Measurements from ENCODE around the gene MGMT. TPM values are rescaled to one million over a fixed set of nuclear protein-coding genes. Genes with fewer than 3 reads are reported as not detected.

The MGMT gene
- total RNA-seq, 1 experiment from 2014 or later: 11.5 TPM

GRCh38 chr10:129564923-129565322 is 97.9 kb downstream of the MGMT start:
- peaks cover 8 to 10% of the 10 kb centered on the region in 2 experiments; a peak in 2 of 4 replicates for H3K9me3 ChIP-seq (ENCODE audit: control insufficient read depth in 1 of 2, insufficient read depth in 1 of 2, low read depth in 1 of 2, low read length in 2 of 2)
- H3K27me3 ChIP-seq (ENCODE audit: insufficient read depth, low read length): no peaks in the 10 kb centered on the region
- RAD21 ChIA-PET (ENCODE audit: low non-redundant PET in 1 of 2, low total read pairs in 2 of 2, uncharacterized antibody in 2 of 2, unreplicated experiment in 2 of 2): no interaction called here
- no peak for DNase-seq (ENCODE audit: low read depth, low spot score)
- H3K36me3 ChIP-seq (ENCODE audit: control insufficient read depth in 1 of 2, insufficient read depth in 2 of 2, low read length in 2 of 2): no peaks in the 10 kb centered on the region
- intact Hi-C loops (cut with micrococcal nuclease): no loop called here
- H2AFZ ChIP-seq (ENCODE audit: low read depth, low read length, poor library complexity, severe bottlenecking): no peak overlapping the region
- no peak overlapping the region for H3K9ac ChIP-seq (ENCODE audit: low read length)
- CTCF ChIA-PET: no interaction called here
- POLR2A ChIA-PET: no interaction called here
- no peaks in the 10 kb centered on the region for H3K79me2 ChIP-seq (ENCODE audit: insufficient read depth, low read length)
- H3K27ac ChIP-seq (ENCODE audit: low read depth, low read length): no peak overlapping the region
- ATAC-seq: no peak
- no peak overlapping the region for H3K4me2 ChIP-seq (ENCODE audit: low read length)
- BruUV-seq (replicated peaks): no TSS peak
- no peaks in the 10 kb centered on the region for H4K20me1 ChIP-seq (ENCODE audit: insufficient read depth)
- H3K4me1 ChIP-seq (ENCODE audit: control insufficient read depth in 1 of 2, insufficient read depth in 2 of 2, low read length in 2 of 2): no peaks in the 10 kb centered on the region
- no peaks in the 10 kb centered on the region for H3K9me2 ChIP-seq (ENCODE audit: insufficient read depth)
- TF ChIP-seq SRF (IDR thresholded peaks at IDR 0.05; ENCODE audit: low read depth) (no peak), MAX (IDR thresholded peaks at IDR 0.05) (no peak), RAD21 (IDR thresholded peaks at IDR 0.05; ENCODE audit: low read depth) (no peak), ELF1 (IDR thresholded peaks at IDR 0.05; ENCODE audit: borderline replicate concordance, low read depth) (no peak), EGR1 (IDR thresholded peaks at IDR 0.05; ENCODE audit: low read depth) (no peak), ZNF274 (IDR thresholded peaks at IDR 0.05; ENCODE audit: low read depth, low read length) (no peak), ZFX (IDR thresholded peaks at IDR 0.05) (no peak), POLR2A (IDR thresholded peaks at IDR 0.05; ENCODE audit: borderline replicate concordance, extremely low read depth, insufficient read depth, insufficient read length) (no peak), CEBPB (IDR thresholded peaks at IDR 0.05; ENCODE audit: low read depth) (no peak), CBX3 (IDR thresholded peaks at IDR 0.05; ENCODE audit: low read depth) (no peak), SP1 (IDR thresholded peaks at IDR 0.05; ENCODE audit: low read depth) (no peak), TCF7L2 (IDR thresholded peaks at IDR 0.05; ENCODE audit: borderline replicate concordance, extremely low read depth, insufficient read depth, insufficient read length) (no peak), POLR2AphosphoS5 (IDR thresholded peaks at IDR 0.05; ENCODE audit: low read depth, low read length) (no peak), YY1 (IDR thresholded peaks at IDR 0.05; ENCODE audit: extremely low read depth, insufficient replicate concordance, low read depth, low read length) (no peak), SIN3A (IDR thresholded peaks at IDR 0.05; ENCODE audit: low read depth) (no peak), EZH2phosphoT487 (IDR thresholded peaks at IDR 0.05; ENCODE audit: borderline replicate concordance) (no peak), JUND (IDR thresholded peaks at IDR 0.05) (no peak)
- TF ChIP-seq, protein P1, sequence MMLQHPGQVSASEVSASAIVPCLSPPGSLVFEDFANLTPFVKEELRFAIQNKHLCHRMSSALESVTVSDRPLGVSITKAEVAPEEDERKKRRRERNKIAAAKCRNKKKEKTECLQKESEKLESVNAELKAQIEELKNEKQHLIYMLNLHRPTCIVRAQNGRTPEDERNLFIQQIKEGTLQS (IDR thresholded peaks at IDR 0.05): no peak
- TF ChIP-seq, protein P2, sequence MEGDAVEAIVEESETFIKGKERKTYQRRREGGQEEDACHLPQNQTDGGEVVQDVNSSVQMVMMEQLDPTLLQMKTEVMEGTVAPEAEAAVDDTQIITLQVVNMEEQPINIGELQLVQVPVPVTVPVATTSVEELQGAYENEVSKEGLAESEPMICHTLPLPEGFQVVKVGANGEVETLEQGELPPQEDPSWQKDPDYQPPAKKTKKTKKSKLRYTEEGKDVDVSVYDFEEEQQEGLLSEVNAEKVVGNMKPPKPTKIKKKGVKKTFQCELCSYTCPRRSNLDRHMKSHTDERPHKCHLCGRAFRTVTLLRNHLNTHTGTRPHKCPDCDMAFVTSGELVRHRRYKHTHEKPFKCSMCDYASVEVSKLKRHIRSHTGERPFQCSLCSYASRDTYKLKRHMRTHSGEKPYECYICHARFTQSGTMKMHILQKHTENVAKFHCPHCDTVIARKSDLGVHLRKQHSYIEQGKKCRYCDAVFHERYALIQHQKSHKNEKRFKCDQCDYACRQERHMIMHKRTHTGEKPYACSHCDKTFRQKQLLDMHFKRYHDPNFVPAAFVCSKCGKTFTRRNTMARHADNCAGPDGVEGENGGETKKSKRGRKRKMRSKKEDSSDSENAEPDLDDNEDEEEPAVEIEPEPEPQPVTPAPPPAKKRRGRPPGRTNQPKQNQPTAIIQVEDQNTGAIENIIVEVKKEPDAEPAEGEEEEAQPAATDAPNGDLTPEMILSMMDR (IDR thresholded peaks at IDR 0.05 in 2 of 3, conservative IDR thresholded peaks at IDR 0.05 in 1 of 3; ENCODE audit: borderline replicate concordance in 1 of 3, insufficient read depth in 1 of 3, low read depth in 2 of 3, low read length in 2 of 3): no peak
- no peak overlapping the region for H3K4me3 ChIP-seq (replicated peaks in 1 of 2; ENCODE audit: low read depth in 1 of 2, low read length in 2 of 2)
